ENCODE data around the gene EMP2. TPM values are rescaled to one million over a fixed set of nuclear protein-coding genes. Genes with fewer than 3 reads are reported as not detected.

Gene EMP2
- polyA plus RNA-seq, 1 experiment, result 57.8 TPM

DNA sequence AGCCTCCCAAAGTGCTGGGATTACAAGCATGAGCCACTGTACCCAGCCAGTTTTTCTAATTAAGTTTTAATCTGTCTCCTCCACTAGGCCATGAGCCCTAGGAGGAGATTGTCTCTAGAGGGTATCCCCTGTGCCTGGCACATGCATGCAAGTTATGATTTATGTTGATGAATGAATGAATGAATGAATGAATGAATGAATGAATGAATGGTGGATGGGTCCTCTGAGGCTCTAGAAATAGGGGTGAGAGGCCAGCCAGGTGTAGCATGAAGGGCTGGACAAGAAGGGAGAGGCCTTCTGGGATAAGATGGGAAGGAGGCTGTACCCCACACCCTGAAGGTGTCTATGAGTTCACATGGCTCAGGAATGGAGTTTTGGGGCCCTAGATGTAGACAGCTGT lies 48.8 kb downstream of the EMP2 start:
- TF ChIP-seq, protein P1, sequence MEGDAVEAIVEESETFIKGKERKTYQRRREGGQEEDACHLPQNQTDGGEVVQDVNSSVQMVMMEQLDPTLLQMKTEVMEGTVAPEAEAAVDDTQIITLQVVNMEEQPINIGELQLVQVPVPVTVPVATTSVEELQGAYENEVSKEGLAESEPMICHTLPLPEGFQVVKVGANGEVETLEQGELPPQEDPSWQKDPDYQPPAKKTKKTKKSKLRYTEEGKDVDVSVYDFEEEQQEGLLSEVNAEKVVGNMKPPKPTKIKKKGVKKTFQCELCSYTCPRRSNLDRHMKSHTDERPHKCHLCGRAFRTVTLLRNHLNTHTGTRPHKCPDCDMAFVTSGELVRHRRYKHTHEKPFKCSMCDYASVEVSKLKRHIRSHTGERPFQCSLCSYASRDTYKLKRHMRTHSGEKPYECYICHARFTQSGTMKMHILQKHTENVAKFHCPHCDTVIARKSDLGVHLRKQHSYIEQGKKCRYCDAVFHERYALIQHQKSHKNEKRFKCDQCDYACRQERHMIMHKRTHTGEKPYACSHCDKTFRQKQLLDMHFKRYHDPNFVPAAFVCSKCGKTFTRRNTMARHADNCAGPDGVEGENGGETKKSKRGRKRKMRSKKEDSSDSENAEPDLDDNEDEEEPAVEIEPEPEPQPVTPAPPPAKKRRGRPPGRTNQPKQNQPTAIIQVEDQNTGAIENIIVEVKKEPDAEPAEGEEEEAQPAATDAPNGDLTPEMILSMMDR (IDR thresholded peaks at IDR 0.05; ENCODE audit: insufficient read depth, low read depth, low read length), result no peak
- no peak overlapping the region for H3K4me3 ChIP-seq (ENCODE audit: low read depth, low read length)
- no peaks in the 10 kb centered on the region for H3K27me3 ChIP-seq (ENCODE audit: control insufficient read depth, insufficient read depth, low read length)
- ChIA-PET CTCF (interaction anchor here (1.9 kb wide), 1 partner anchor 9 kb away, joined by 7 read pairs; no protein-coding TSS in a partner anchor), POLR2A (no interaction called here)
- DNase-seq (ENCODE audit: low read depth), result no peak
- H3K36me3 ChIP-seq (ENCODE audit: control insufficient read depth, insufficient read depth, low read length), result peaks cover 8% of the 10 kb centered on the region

DNA sequence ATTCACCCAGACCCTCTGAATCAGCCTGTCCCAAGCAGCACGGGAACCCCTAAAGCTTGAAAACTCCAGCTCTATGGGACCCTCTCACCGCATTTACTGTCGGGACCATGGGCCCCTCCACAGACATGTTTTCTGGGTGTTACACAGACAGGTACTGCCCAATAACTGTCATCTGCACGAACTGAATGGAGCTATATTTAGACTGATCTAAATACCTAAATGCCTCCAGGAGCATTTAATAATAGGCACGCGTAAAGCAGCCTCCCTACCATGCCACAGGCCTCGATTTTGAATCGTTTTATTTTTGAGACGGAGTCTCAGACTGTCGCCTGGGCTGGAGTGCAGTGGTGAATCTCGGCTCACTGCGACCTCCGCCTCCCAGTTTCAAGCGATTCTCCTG lies 49.7 kb downstream of the EMP2 start:
- H3K36me3 ChIP-seq (ENCODE audit: control insufficient read depth, insufficient read depth, low read length), result peaks cover 6% of the 10 kb centered on the region
- TF ChIP-seq, protein P1 (IDR thresholded peaks at IDR 0.05; ENCODE audit: insufficient read depth, low read depth, low read length), result no peak
- H3K4me3 ChIP-seq (ENCODE audit: low read depth, low read length), result no peak overlapping the region
- DNase-seq (ENCODE audit: low read depth), result no peak
- ChIA-PET POLR2A (no interaction called here), CTCF (interaction anchor here (1.3 to 1.9 kb wide), 3 partner anchors 9 to 49 kb away, joined by 3 to 7 read pairs (median 3); partner anchors contain the start of gene EMP2)
- no peaks in the 10 kb centered on the region for H3K27me3 ChIP-seq (ENCODE audit: control insufficient read depth, insufficient read depth, low read length)

DNA sequence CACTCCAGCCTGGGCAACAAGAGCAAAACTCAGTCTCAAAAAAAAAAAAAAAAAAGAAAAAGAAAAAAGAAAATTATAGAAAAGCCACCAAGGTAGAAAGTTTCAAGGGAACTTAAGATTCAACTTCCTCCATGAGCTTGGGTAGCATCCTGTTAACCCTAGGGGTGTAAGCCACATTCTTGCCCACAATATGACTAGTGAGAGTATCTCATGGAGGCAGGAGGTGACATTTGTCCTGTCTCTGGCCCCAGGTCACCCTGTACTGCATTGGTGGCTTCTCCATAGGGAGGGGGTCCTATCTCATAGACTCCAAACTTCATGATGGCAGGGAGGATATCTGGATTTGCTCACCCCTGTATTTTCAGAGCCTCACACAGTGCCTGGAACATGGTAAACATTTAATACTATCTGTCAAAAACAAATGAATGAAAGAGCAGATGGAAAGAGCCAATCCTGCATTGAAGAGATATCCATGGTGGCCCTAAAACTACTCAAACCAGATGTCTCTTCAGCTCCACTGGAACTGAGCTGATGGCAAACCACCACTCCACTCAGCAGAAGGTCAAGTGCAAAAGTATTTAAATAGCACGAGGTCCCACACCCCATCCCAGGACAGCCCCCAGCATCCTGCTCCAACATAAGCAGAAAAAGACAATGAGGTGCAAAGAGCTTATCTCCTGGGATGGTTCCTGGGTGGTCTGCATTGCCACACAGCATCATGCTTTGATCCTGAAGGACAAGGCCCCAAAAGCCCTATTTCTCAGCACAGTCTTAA lies 50.3 kb downstream of the EMP2 start:
- ChIA-PET POLR2A (no interaction called here), CTCF (interaction anchor here (1.3 to 1.9 kb wide), 3 partner anchors 8 to 50 kb away, joined by 3 to 7 read pairs (median 3); partner anchors contain the start of gene EMP2)
- no peak for DNase-seq (ENCODE audit: low read depth)
- Histone ChIP-seq H3K4me3 (ENCODE audit: low read depth, low read length) (no peak overlapping the region), H3K36me3 (ENCODE audit: control insufficient read depth, insufficient read depth, low read length) (peaks cover 4% of the 10 kb centered on the region), H3K27me3 (ENCODE audit: control insufficient read depth, insufficient read depth, low read length) (no peaks in the 10 kb centered on the region)
- TF ChIP-seq, protein P1 (IDR thresholded peaks at IDR 0.05; ENCODE audit: insufficient read depth, low read depth, low read length), result no peak

- no peak overlapping the region for H3K4me3 ChIP-seq (ENCODE audit: low read depth, low read length)
- H3K36me3 ChIP-seq (ENCODE audit: control insufficient read depth, insufficient read depth, low read length), result peaks cover 4% of the 10 kb centered on the region
- CTCF ChIA-PET, result no interaction called here
- POLR2A ChIA-PET, result no interaction called here
- TF ChIP-seq, protein P1 (IDR thresholded peaks at IDR 0.05; ENCODE audit: insufficient read depth, low read depth, low read length), result no peak
- H3K27me3 ChIP-seq (ENCODE audit: control insufficient read depth, insufficient read depth, low read length), result no peaks in the 10 kb centered on the region
- DNase-seq (ENCODE audit: low read depth), result no peak
These were observed 51.8 kb downstream of the EMP2 start for GRCh38 chr16:10528635-10529034.

DNA sequence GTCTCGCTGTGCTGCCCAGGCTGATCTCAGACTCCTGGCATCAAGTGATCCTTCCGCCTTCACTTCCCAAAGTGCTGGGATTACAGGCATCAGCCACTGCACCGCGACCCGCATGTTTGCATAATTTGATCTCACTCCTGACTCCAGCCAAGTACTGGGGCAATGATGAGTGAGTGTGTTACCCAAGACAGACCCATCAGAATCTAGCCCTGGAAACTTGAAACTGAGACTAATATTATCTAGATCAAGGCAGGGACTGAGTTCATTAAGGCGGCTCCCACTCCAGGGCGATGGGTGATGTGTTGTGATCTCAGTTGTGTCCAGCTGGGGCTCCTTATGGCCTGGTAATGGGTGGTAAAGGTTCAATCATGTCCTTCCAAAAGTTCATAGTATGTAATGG lies 53.4 kb downstream of the EMP2 start:
- no peak for DNase-seq (ENCODE audit: low read depth)
- Histone ChIP-seq H3K4me3 (ENCODE audit: low read depth, low read length) (no peak overlapping the region), H3K36me3 (ENCODE audit: control insufficient read depth, insufficient read depth, low read length) (peaks cover 4% of the 10 kb centered on the region), H3K27me3 (ENCODE audit: control insufficient read depth, insufficient read depth, low read length) (no peaks in the 10 kb centered on the region)
- ChIA-PET CTCF (no interaction called here), POLR2A (no interaction called here)
- TF ChIP-seq, protein P1 (IDR thresholded peaks at IDR 0.05; ENCODE audit: insufficient read depth, low read depth, low read length), result no peak

Measured in BJ (cell line).